HEK293 (cell line): ENCODE results near the gene FBP1.

ENCODE experiments used
- CTCF ChIA-PET: fragments of 350-600 bp; formaldehyde crosslinking; extraction: SDS; loops from one replicate; lab custom pipeline; 2021; ENCODE audit warnings: antibody characterized with exemption; lab: Yijun Ruan, JAX
- POLR2A ChIA-PET: fragments of 300-600 bp; formaldehyde crosslinking; extraction: SDS; loops from one replicate; lab custom pipeline; 2020; ENCODE audit warnings: antibody characterized with exemption, inconsistent platforms; lab: Yijun Ruan, JAX
- H3K27ac ChIP-seq: fragments of 200-500 bp; sonication (Bioruptor generic); 2 replicates; pipeline ENCODE4 v1.5.1; 2014; ENCODE audit warnings: low read depth, low read length, control low read depth, inconsistent platforms; ENCODE audit errors: extremely low read depth
- H3K36me3 ChIP-seq, 2 experiments: fragments of 200-500 bp in 1 of 2; sonication (Bioruptor generic) in 1 of 2; 1 replicate in 1 of 2; 2 replicates in 1 of 2; pipeline ENCODE4 v1.5.1; 2014 to 2017; ENCODE audit warnings: inconsistent platforms in 2 of 2, low read length in 2 of 2; ENCODE audit not compliant: control insufficient read depth in 2 of 2, insufficient read depth in 1 of 2
- H3K4me1 ChIP-seq: fragments of 200-500 bp; sonication (Bioruptor generic); 2 replicates; pipeline ENCODE4 v1.5.1; 2014; ENCODE audit warnings: mild to moderate bottlenecking, low read length, inconsistent platforms; ENCODE audit not compliant: control insufficient read depth, insufficient read depth
- H3K4me3 ChIP-seq: 2 replicates; pipeline ENCODE4 v1.5.1; 2011; ENCODE audit warnings: low read depth, mild to moderate bottlenecking, control low read depth, low read length, moderate library complexity
- H3K9me3 ChIP-seq: fragments of 200-500 bp; sonication (Bioruptor generic); 2 replicates; pipeline ENCODE4 v1.5.1; 2014; ENCODE audit warnings: low read depth, low read length, inconsistent platforms; ENCODE audit not compliant: control insufficient read depth, insufficient read depth
- GFI1B ChIP-seq: fragments of 450-650 bp; formaldehyde crosslinking; IDR thresholded peaks from 2 replicates; pipeline ENCODE4 v1.5.1; 2016; ENCODE audit warnings: missing biosample characterization, missing genetic modification characterization
- GLIS1 ChIP-seq: fragments of 450-650 bp; formaldehyde crosslinking; IDR thresholded peaks from 2 replicates; pipeline ENCODE4 v1.5.1; 2016; ENCODE audit warnings: missing biosample characterization, missing genetic modification characterization
- HOXD13 ChIP-seq: sonication (generic); formaldehyde crosslinking; IDR thresholded peaks from 2 replicates; pipeline ENCODE4 v1.8.0; 2022; ENCODE audit warnings: missing genetic modification reagents, borderline replicate concordance
- SP2 ChIP-seq: fragments of 450-650 bp; formaldehyde crosslinking; IDR thresholded peaks from 2 replicates; pipeline ENCODE4 v1.5.1; 2016; ENCODE audit warnings: missing biosample characterization, missing genetic modification characterization
- ZFP41 ChIP-seq: fragments of 450-650 bp; formaldehyde crosslinking; IDR thresholded peaks from 2 replicates; pipeline ENCODE4 v1.5.1; 2016; ENCODE audit warnings: missing biosample characterization, missing genetic modification characterization, borderline replicate concordance
- ZNF114 ChIP-seq: fragments of 450-650 bp; formaldehyde crosslinking; IDR thresholded peaks from 2 replicates; pipeline ENCODE4 v1.5.0; 2017; ENCODE audit warnings: missing biosample characterization, missing genetic modification characterization
- ZNF169 ChIP-seq: fragments of 450-650 bp; formaldehyde crosslinking; IDR thresholded peaks from 2 replicates; pipeline ENCODE4 v1.5.1; 2016; ENCODE audit warnings: missing biosample characterization, missing genetic modification characterization
- ZNF202 ChIP-seq: fragments of 450-650 bp; formaldehyde crosslinking; IDR thresholded peaks from 2 replicates; pipeline ENCODE4 v1.5.1; 2016; ENCODE audit warnings: missing biosample characterization, missing genetic modification characterization, borderline replicate concordance
- ZNF239 ChIP-seq: fragments of 450-650 bp; formaldehyde crosslinking; IDR thresholded peaks from 2 replicates; pipeline ENCODE4 v1.5.1; 2016; ENCODE audit warnings: missing biosample characterization, missing genetic modification characterization
- ZNF302 ChIP-seq: fragments of 450-650 bp; formaldehyde crosslinking; IDR thresholded peaks from 2 replicates; pipeline ENCODE4 v1.5.1; 2016; ENCODE audit warnings: missing biosample characterization, missing genetic modification characterization, low read depth
- ZNF423 ChIP-seq: fragments of 450-650 bp; formaldehyde crosslinking; IDR thresholded peaks from 2 replicates; pipeline ENCODE4 v1.5.1; 2016; ENCODE audit warnings: missing biosample characterization, missing genetic modification characterization
- ZNF473 ChIP-seq: fragments of 450-650 bp; formaldehyde crosslinking; IDR thresholded peaks from 2 replicates; pipeline ENCODE4 v1.5.1; 2017; ENCODE audit warnings: missing biosample characterization, missing genetic modification characterization
- ZNF776 ChIP-seq: fragments of 450-650 bp; formaldehyde crosslinking; IDR thresholded peaks from 2 replicates; pipeline ENCODE4 v1.5.0; 2017; ENCODE audit warnings: missing biosample characterization, missing genetic modification characterization, borderline replicate concordance
- ZSCAN30 ChIP-seq: fragments of 450-650 bp; IDR thresholded peaks from 2 replicates; pipeline ENCODE4 v1.5.1; 2018; ENCODE audit warnings: missing biosample characterization, mild to moderate bottlenecking, missing genetic modification characterization, moderate library complexity
- TF ChIP-seq, protein P1 (sequence below): fragments of 450-650 bp; formaldehyde crosslinking; IDR thresholded peaks from 2 replicates; pipeline ENCODE4 v1.5.1; 2016; ENCODE audit warnings: missing biosample characterization, missing genetic modification characterization, borderline replicate concordance
- TF ChIP-seq, protein P2 (sequence below): fragments of 450-650 bp; formaldehyde crosslinking; IDR thresholded peaks from 2 replicates; pipeline ENCODE4 v1.5.1; 2016; ENCODE audit warnings: missing biosample characterization, missing genetic modification characterization
- TF ChIP-seq, protein P3 (sequence below): fragments of 450-650 bp; formaldehyde crosslinking; IDR thresholded peaks from 2 replicates; pipeline ENCODE4 v1.5.1; 2016; ENCODE audit warnings: missing biosample characterization, missing genetic modification characterization
- TF ChIP-seq, protein P4 (sequence below): fragments of 450-650 bp; formaldehyde crosslinking; IDR thresholded peaks from 2 replicates; pipeline ENCODE4 v1.5.1; 2017; ENCODE audit warnings: missing biosample characterization, missing genetic modification characterization
- TF ChIP-seq, protein P5 (sequence below): fragments of 450-650 bp; formaldehyde crosslinking; IDR thresholded peaks from 2 replicates; pipeline ENCODE4 v1.5.1; 2016; ENCODE audit warnings: missing biosample characterization, missing genetic modification characterization, low read depth

The FBP1 gene

DNA sequence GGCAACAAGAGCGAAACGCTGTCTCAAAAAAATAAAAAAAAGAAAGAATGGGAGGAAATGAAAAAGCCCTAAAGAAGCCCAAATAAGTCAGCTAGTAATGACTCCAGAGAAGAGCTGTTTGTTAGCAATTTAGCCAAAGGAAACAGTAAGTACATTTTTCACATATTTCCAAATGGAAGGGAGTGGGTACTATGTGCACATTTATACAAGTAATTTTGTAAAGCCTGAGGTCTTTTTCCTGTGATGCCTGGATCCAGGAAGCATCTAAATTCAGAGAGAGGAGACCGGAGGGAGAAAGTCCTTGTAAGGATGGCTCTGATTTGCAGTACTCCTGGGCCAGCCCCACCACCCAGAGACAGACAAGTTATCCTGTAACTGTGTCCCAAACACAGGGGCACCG, 14.7 kb downstream of the FBP1 start:
- POLR2A ChIA-PET = no interaction called here
- CTCF ChIA-PET = no interaction called here
- no peak overlapping the region for H3K4me3 ChIP-seq
- no peaks in the 10 kb centered on the region for H3K4me1 ChIP-seq
- TF ChIP-seq ZNF423 (tag by site-specific recombination) (no peak), ZNF169 (tag by site-specific recombination) (no peak), ZSCAN30 (no peak), ZNF202 (tag by site-specific recombination) (no peak), SP2 (tag by site-specific recombination) (no peak), ZNF302 (tag by site-specific recombination) (no peak), ZNF239 (no peak), ZNF473 (tag by site-specific recombination) (no peak), ZNF114 (no peak), GLIS1 (no peak), HOXD13 (CRISPR knock-in tag) (no peak), GFI1B (tag by site-specific recombination) (no peak), ZFP41 (no peak), ZNF776 (tag by site-specific recombination) (no peak)
- TF ChIP-seq, protein P1, sequence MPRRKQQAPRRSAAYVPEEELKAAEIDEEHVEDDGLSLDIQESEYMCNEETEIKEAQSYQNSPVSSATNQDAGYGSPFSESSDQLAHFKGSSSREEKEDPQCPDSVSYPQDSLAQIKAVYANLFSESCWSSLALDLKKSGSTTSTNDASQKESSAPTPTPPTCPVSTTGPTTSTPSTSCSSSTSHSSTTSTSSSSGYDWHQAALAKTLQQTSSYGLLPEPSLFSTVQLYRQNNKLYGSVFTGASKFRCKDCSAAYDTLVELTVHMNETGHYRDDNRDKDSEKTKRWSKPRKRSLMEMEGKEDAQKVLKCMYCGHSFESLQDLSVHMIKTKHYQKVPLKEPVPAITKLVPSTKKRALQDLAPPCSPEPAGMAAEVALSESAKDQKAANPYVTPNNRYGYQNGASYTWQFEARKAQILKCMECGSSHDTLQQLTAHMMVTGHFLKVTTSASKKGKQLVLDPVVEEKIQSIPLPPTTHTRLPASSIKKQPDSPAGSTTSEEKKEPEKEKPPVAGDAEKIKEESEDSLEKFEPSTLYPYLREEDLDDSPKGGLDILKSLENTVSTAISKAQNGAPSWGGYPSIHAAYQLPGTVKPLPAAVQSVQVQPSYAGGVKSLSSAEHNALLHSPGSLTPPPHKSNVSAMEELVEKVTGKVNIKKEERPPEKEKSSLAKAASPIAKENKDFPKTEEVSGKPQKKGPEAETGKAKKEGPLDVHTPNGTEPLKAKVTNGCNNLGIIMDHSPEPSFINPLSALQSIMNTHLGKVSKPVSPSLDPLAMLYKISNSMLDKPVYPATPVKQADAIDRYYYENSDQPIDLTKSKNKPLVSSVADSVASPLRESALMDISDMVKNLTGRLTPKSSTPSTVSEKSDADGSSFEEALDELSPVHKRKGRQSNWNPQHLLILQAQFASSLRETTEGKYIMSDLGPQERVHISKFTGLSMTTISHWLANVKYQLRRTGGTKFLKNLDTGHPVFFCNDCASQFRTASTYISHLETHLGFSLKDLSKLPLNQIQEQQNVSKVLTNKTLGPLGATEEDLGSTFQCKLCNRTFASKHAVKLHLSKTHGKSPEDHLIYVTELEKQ (tag by site-specific recombination) = no peak
- TF ChIP-seq, protein P2, sequence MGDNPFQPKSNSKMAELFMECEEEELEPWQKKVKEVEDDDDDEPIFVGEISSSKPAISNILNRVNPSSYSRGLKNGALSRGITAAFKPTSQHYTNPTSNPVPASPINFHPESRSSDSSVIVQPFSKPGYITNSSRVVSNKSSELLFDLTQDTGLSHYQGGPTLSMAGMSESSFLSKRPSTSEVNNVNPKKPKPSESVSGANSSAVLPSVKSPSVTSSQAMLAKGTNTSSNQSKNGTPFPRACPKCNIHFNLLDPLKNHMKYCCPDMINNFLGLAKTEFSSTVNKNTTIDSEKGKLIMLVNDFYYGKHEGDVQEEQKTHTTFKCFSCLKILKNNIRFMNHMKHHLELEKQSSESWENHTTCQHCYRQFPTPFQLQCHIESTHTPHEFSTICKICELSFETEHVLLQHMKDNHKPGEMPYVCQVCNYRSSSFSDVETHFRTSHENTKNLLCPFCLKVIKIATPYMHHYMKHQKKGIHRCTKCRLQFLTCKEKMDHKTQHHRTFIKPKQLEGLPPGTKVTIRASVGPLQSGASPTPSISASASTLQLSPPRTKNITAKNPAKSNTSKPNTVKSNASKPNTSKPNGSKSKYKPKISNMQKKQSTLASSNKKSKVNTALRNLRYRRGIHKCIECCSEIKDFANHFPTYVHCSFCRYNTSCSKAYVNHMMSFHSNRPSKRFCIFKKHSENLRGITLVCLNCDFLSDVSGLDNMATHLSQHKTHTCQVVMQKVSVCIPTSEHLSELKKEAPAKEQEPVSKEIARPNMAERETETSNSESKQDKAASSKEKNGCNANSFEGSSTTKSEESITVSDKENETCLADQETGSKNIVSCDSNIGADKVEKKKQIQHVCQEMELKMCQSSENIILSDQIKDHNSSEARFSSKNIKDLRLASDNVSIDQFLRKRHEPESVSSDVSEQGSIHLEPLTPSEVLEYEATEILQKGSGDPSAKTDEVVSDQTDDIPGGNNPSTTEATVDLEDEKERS (tag by site-specific recombination) = no peak
- TF ChIP-seq, protein P3, sequence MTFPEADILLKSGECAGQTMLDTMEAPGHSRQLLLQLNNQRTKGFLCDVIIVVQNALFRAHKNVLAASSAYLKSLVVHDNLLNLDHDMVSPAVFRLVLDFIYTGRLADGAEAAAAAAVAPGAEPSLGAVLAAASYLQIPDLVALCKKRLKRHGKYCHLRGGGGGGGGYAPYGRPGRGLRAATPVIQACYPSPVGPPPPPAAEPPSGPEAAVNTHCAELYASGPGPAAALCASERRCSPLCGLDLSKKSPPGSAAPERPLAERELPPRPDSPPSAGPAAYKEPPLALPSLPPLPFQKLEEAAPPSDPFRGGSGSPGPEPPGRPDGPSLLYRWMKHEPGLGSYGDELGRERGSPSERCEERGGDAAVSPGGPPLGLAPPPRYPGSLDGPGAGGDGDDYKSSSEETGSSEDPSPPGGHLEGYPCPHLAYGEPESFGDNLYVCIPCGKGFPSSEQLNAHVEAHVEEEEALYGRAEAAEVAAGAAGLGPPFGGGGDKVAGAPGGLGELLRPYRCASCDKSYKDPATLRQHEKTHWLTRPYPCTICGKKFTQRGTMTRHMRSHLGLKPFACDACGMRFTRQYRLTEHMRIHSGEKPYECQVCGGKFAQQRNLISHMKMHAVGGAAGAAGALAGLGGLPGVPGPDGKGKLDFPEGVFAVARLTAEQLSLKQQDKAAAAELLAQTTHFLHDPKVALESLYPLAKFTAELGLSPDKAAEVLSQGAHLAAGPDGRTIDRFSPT (tag by site-specific recombination) = no peak
- TF ChIP-seq, protein P4, sequence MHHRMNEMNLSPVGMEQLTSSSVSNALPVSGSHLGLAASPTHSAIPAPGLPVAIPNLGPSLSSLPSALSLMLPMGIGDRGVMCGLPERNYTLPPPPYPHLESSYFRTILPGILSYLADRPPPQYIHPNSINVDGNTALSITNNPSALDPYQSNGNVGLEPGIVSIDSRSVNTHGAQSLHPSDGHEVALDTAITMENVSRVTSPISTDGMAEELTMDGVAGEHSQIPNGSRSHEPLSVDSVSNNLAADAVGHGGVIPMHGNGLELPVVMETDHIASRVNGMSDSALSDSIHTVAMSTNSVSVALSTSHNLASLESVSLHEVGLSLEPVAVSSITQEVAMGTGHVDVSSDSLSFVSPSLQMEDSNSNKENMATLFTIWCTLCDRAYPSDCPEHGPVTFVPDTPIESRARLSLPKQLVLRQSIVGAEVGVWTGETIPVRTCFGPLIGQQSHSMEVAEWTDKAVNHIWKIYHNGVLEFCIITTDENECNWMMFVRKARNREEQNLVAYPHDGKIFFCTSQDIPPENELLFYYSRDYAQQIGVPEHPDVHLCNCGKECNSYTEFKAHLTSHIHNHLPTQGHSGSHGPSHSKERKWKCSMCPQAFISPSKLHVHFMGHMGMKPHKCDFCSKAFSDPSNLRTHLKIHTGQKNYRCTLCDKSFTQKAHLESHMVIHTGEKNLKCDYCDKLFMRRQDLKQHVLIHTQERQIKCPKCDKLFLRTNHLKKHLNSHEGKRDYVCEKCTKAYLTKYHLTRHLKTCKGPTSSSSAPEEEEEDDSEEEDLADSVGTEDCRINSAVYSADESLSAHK (tag by site-specific recombination) = no peak
- TF ChIP-seq, protein P5, sequence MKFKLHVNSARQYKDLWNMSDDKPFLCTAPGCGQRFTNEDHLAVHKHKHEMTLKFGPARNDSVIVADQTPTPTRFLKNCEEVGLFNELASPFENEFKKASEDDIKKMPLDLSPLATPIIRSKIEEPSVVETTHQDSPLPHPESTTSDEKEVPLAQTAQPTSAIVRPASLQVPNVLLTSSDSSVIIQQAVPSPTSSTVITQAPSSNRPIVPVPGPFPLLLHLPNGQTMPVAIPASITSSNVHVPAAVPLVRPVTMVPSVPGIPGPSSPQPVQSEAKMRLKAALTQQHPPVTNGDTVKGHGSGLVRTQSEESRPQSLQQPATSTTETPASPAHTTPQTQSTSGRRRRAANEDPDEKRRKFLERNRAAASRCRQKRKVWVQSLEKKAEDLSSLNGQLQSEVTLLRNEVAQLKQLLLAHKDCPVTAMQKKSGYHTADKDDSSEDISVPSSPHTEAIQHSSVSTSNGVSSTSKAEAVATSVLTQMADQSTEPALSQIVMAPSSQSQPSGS (tag by site-specific recombination) = no peak
- no peak overlapping the region for H3K27ac ChIP-seq
- H3K36me3 ChIP-seq = no peaks in the 10 kb centered on the region
- H3K9me3 ChIP-seq = no peaks in the 10 kb centered on the region
